K562 (cell line): ENCODE measurements around the gene SCN8A. TPM values are rescaled to one million over a fixed set of nuclear protein-coding genes. Genes with fewer than 3 reads are reported as not detected.

ENCODE experiments used
- ATAC-seq: fragments of 200-7000 bp; cut with Tn5 transposase; 3 replicates; pipeline ENCODE4 v1.9.1; 2020; ENCODE audit warnings: moderate library complexity
- BruUV-seq: library from RNA; stranded (reverse); fragments of 400-500 nt; replicated peaks from 2 replicates; lab custom pipeline; 2021; lab: Mats Ljungman, UMichigan
- CTCF ChIA-PET: fragments of 300-600 bp; formaldehyde crosslinking; extraction: SDS; loops from one replicate; lab custom pipeline; 2021; ENCODE audit warnings: low intra/inter-chr PET ratio; lab: Yijun Ruan, JAX
- POLR2A ChIA-PET: fragments of 300-600, 350-650 bp; sonication (Branson Sonifier 250); formaldehyde crosslinking; extraction: SDS; loops from one replicate; lab custom pipeline; 2021; ENCODE audit warnings: antibody characterized with exemption, inconsistent platforms; lab: Yijun Ruan, JAX
- DNase-seq, 4 experiments: peaks; one replicate each; pipeline versions ENCODE4 v3.0.0 to v3.0.0-alpha.2; 2011 to 2018; ENCODE audit warnings: low spot score in 3 of 4, mixed read lengths in 3 of 4; ENCODE audit errors: extremely low read depth in 1 of 4
- FAIRE-seq: peaks from 2 replicates; lab custom pipeline; 2011; peaks lifted over from hg19 to GRCh38; lab: Jason Lieb, UNC
- H2AFZ ChIP-seq: 2 replicates; pipeline ENCODE4 v1.6.0; 2011; ENCODE audit warnings: low read depth, low read length, control low read depth, inconsistent platforms
- H3K27ac ChIP-seq: fragments of 200-600 bp; 3 replicates; pipeline ENCODE4 v1.8.0; 2011; ENCODE audit warnings: low read depth, mild to moderate bottlenecking, control low read depth, inconsistent platforms, low read length, moderate library complexity, mixed read lengths; ENCODE audit errors: extremely low read depth
- H3K27me3 ChIP-seq, 2 experiments: fragments of 300-600 bp in 1 of 2; 2 replicates in 1 of 2; 3 replicates in 1 of 2; pipeline versions ENCODE4 v1.6.0 to v1.8.0; 2011; ENCODE audit warnings: inconsistent platforms in 2 of 2, low read length in 2 of 2, mild to moderate bottlenecking in 1 of 2, mixed read lengths in 1 of 2, moderate library complexity in 1 of 2; ENCODE audit not compliant: control insufficient read depth in 2 of 2, insufficient read depth in 2 of 2
- H3K36me3 ChIP-seq: fragments of 300-600 bp; 3 replicates; pipeline ENCODE4 v1.8.0; 2011; ENCODE audit warnings: mild to moderate bottlenecking, low read length, inconsistent platforms; ENCODE audit not compliant: control insufficient read depth, insufficient read depth
- H3K4me1 ChIP-seq, 2 experiments: fragments of 200-600 bp in 1 of 2; replicated peaks in 1 of 2; 2 replicates in 1 of 2; 3 replicates in 1 of 2; pipeline versions ENCODE4 v1.5.1 to v1.8.0; 2011; ENCODE audit warnings: inconsistent platforms in 2 of 2, low read length in 2 of 2, mild to moderate bottlenecking in 1 of 2, mixed read lengths in 1 of 2, moderate library complexity in 1 of 2; ENCODE audit not compliant: control insufficient read depth in 2 of 2, insufficient read depth in 2 of 2
- H3K4me2 ChIP-seq: 2 replicates; pipeline ENCODE4 v1.6.1; 2011; ENCODE audit warnings: low read length, control low read depth, inconsistent platforms, mixed read lengths; ENCODE audit not compliant: insufficient read depth
- H3K4me3 ChIP-seq: fragments of 200-600 bp; sonication (generic), shearing (Covaris generic); 2 replicates; pipeline ENCODE4 v1.5.1; 2016; ENCODE audit warnings: control low read depth, inconsistent platforms
- H3K79me2 ChIP-seq: fragments of 200-600 bp; 3 replicates; pipeline ENCODE4 v1.8.0; 2011; ENCODE audit warnings: low read length, inconsistent platforms; ENCODE audit not compliant: control insufficient read depth, insufficient read depth
- H3K9ac ChIP-seq, 2 experiments: 2 replicates each; pipeline versions ENCODE4 v1.6.0 to v1.6.1; 2011; ENCODE audit warnings: low read depth in 2 of 2, low read length in 2 of 2, control low read depth in 1 of 2, inconsistent platforms in 1 of 2, mild to moderate bottlenecking in 1 of 2, mixed read lengths in 1 of 2; ENCODE audit not compliant: insufficient read depth in 1 of 2
- H3K9me1 ChIP-seq: one replicate; pipeline ENCODE4 v1.6.0; 2011; ENCODE audit warnings: inconsistent platforms, mild to moderate bottlenecking, low read length, moderate library complexity; ENCODE audit not compliant: control insufficient read depth, insufficient read depth
- H3K9me3 ChIP-seq: replicated peaks from 2 replicates; pipeline ENCODE4 v1.5.1; 2011; ENCODE audit warnings: low read depth, low read length, inconsistent platforms; ENCODE audit not compliant: control insufficient read depth, insufficient read depth
- H4K20me1 ChIP-seq: replicated peaks from 2 replicates; pipeline ENCODE4 v1.6.1; 2011; ENCODE audit warnings: low read length, inconsistent platforms, mixed read lengths; ENCODE audit not compliant: control insufficient read depth, insufficient read depth
- CC2D1A ChIP-seq: fragments of 450-650 bp; IDR thresholded peaks from 2 replicates; pipeline ENCODE4 v1.6.1; 2017; ENCODE audit warnings: mild to moderate bottlenecking
- FOXK1 ChIP-seq: sonication (generic); formaldehyde crosslinking; IDR thresholded peaks from 2 replicates; pipeline ENCODE4 v1.8.0; 2022; ENCODE audit warnings: missing genetic modification reagents, mild to moderate bottlenecking, borderline replicate concordance
- HDAC8 ChIP-seq: fragments of 450-650 bp; IDR thresholded peaks from 2 replicates; pipeline ENCODE4 v1.6.1; 2016; ENCODE audit warnings: mild to moderate bottlenecking, missing genetic modification characterization, moderate library complexity, missing compliant biosample characterization
- IFI16 ChIP-seq: fragments of 250-450 bp; sonication (Bioruptor Pico); IDR thresholded peaks from 2 replicates; pipeline ENCODE4 v2.1.2; 2022; ENCODE audit warnings: mild to moderate bottlenecking, inconsistent platforms
- LCOR ChIP-seq: sonication (generic); formaldehyde crosslinking; IDR thresholded peaks from 2 replicates; pipeline ENCODE4 v1.8.0; 2022; ENCODE audit warnings: mild to moderate bottlenecking, missing genetic modification reagents
- STAT5B ChIP-seq: fragments of 250-450 bp; sonication (Bioruptor Pico); IDR thresholded peaks from 2 replicates; pipeline ENCODE4 v1.8.0; 2021; ENCODE audit warnings: mild to moderate bottlenecking, inconsistent platforms
- ZNF212 ChIP-seq: fragments of 450-650 bp; formaldehyde crosslinking; IDR thresholded peaks from 2 replicates; pipeline ENCODE4 v1.4.0; 2020; ENCODE audit warnings: mild to moderate bottlenecking
- ZNF408 ChIP-seq: fragments of 250-450 bp; sonication (Bioruptor Pico); IDR thresholded peaks from 2 replicates; pipeline ENCODE4 v1.4.0; 2020; ENCODE audit warnings: low read depth, mild to moderate bottlenecking, moderate library complexity
- ZNF830 ChIP-seq: fragments of 250-450 bp; sonication (Bioruptor Pico); IDR thresholded peaks from 2 replicates; pipeline ENCODE4 v1.5.0; 2021; ENCODE audit warnings: mild to moderate bottlenecking
- WGBS: fragments of 100-300 bp; shearing (Covaris generic); methylation state at CpG from one replicate; pipeline ENCODE4 v1.1.6; 2016; ENCODE audit warnings: low coverage, mixed read lengths; ENCODE audit not compliant: insufficient coverage; ENCODE audit errors: missing lambda C conversion rate; 5-methylcytosine and 5-hydroxymethylcytosine counted together
- in situ Hi-C: fragments of 300-500 bp; cut with MboI; formaldehyde crosslinking; loops from 4 replicates; pipeline ENCODE4 v1.15.0; 2018; ENCODE audit warnings: inconsistent platforms, mixed read lengths
- intact Hi-C: fragments of 100-400 bp; cut with micrococcal nuclease; formaldehyde crosslinking; loops from 2 replicates; pipeline ENCODE4 v1.14.2; 2022
- polyA plus RNA-seq, 8 experiments: library from polyadenylated mRNA; depleted of rRNA in 4 of 8; stranded (reverse) in 5 of 8; unstranded in 3 of 8; fragments of >200 nt; fragmentation: Nextera tagmentation in 2 of 8; fragmentation: Illumina TruSeq in 1 of 8; extraction: Ambion mirVana in 2 of 8; extraction: Trizol in 1 of 8; gene quantifications; 2 replicates each; pipeline versions ENCODE4 v1.2.1 to v1.2.3, GENCODE V29; 2011 to 2014; ENCODE audit warnings: inconsistent platforms in 1 of 8, missing spikeins in 1 of 8
- total RNA-seq, 7 experiments: library from RNA; depleted of rRNA in 6 of 7; stranded (reverse); fragments of >200 nt in 6 of 7; fragmentation: Illumina TruSeq in 2 of 7; extraction: Trizol in 2 of 7; gene quantifications; 2 replicates each; pipeline versions ENCODE4 v1.2.1 to v1.2.3, GENCODE V29; 2011 to 2021; ENCODE audit warnings: low replicate concordance in 1 of 7
- TF ChIP-seq, protein P1 (sequence below), 2 experiments: IDR thresholded peaks in 1 of 2; conservative IDR thresholded peaks in 1 of 2; 2 replicates each; pipeline ENCODE4 v1.6.1; 2016; ENCODE audit warnings: low read depth in 2 of 2, mild to moderate bottlenecking in 1 of 2, missing compliant biosample characterization in 1 of 2, missing genetic modification characterization in 1 of 2, moderate library complexity in 1 of 2

SCN8A gene
- total and polyA plus RNA-seq, 9 of the 15 experiments (the other 6 are each of a cell fraction or from before 2014, with no cell fraction given): 0.03 to 0.29 (median 0.15) TPM; not detected in 1

- no peak for TF ChIP-seq CC2D1A
Observed at GRCh38 chr12:51753980-51754675, 163.1 kb downstream of the SCN8A start (continued).

GRCh38 chr12:51755251-51755650 lies 164.2 kb downstream of the SCN8A start:
- no peak for DNase-seq
- no peaks in the 10 kb centered on the region for H3K9me3 ChIP-seq
- ChIA-PET POLR2A (no interaction called here), CTCF (interaction anchor here (0.6 kb wide), 1 partner anchor 23 kb away, joined by 3 read pairs; no protein-coding TSS in a partner anchor)
- no peaks in the 10 kb centered on the region; a peak in 1 of 5 replicates for H3K27me3 ChIP-seq
- no peaks in the 10 kb centered on the region for H3K9me1 ChIP-seq
- no peaks in the 10 kb centered on the region for H3K4me1 ChIP-seq
- TF ChIP-seq IFI16 (CRISPR knock-in tag) (no peak), HDAC8 (tag) (no peak), FOXK1 (CRISPR knock-in tag) (no peak), ZNF212 (CRISPR knock-in tag) (no peak), ZNF408 (CRISPR knock-in tag) (no peak), ZNF830 (no peak), STAT5B (CRISPR knock-in tag) (no peak), LCOR (CRISPR knock-in tag) (no peak)
- TF ChIP-seq, protein P1, sequence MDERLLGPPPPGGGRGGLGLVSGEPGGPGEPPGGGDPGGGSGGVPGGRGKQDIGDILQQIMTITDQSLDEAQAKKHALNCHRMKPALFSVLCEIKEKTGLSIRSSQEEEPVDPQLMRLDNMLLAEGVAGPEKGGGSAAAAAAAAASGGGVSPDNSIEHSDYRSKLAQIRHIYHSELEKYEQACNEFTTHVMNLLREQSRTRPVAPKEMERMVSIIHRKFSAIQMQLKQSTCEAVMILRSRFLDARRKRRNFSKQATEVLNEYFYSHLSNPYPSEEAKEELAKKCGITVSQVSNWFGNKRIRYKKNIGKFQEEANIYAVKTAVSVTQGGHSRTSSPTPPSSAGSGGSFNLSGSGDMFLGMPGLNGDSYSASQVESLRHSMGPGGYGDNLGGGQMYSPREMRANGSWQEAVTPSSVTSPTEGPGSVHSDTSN (CRISPR knock-in tag; IDR thresholded peaks at IDR 0.05; ENCODE audit: low read depth): no peak
- TF ChIP-seq, protein P1 (tag; conservative IDR thresholded peaks at IDR 0.05; ENCODE audit: low read depth): no peak
- TF ChIP-seq, all 486 proteins: peak for 0
- ATAC-seq (no peak), FAIRE-seq (no peak)
- BruUV-seq: no TSS peak
- H4K20me1 ChIP-seq: no peaks in the 10 kb centered on the region
- H3K4me2 ChIP-seq: no peak overlapping the region
- in situ Hi-C loops: no loop called here
- no peak overlapping the region for H2AFZ ChIP-seq
- H3K9ac ChIP-seq: no peak overlapping the region
- no peak overlapping the region for H3K4me3 ChIP-seq
- no peaks in the 10 kb centered on the region for H3K36me3 ChIP-seq
- 0% methylated on average over 2 of the region's 2 CpGs for WGBS
- no peak overlapping the region for H3K27ac ChIP-seq
- H3K79me2 ChIP-seq: no peaks in the 10 kb centered on the region
- intact Hi-C loops: no loop called here
